GM19043 (cell line): ENCODE data around the gene RAMP2.
"Not testable (repeated sequence)": the region's sequence is repeated elsewhere in the genome, so short reads cannot be mapped to it uniquely, and the experiment has no call there.

Experiments
- ATAC-seq: cut with Tn5 transposase; IDR thresholded peaks from one replicate; pipeline ENCODE4 v1.9.1; 2021; ENCODE audit warnings: low read depth; ENCODE audit not compliant: unreplicated experiment

Gene RAMP2

DNA sequence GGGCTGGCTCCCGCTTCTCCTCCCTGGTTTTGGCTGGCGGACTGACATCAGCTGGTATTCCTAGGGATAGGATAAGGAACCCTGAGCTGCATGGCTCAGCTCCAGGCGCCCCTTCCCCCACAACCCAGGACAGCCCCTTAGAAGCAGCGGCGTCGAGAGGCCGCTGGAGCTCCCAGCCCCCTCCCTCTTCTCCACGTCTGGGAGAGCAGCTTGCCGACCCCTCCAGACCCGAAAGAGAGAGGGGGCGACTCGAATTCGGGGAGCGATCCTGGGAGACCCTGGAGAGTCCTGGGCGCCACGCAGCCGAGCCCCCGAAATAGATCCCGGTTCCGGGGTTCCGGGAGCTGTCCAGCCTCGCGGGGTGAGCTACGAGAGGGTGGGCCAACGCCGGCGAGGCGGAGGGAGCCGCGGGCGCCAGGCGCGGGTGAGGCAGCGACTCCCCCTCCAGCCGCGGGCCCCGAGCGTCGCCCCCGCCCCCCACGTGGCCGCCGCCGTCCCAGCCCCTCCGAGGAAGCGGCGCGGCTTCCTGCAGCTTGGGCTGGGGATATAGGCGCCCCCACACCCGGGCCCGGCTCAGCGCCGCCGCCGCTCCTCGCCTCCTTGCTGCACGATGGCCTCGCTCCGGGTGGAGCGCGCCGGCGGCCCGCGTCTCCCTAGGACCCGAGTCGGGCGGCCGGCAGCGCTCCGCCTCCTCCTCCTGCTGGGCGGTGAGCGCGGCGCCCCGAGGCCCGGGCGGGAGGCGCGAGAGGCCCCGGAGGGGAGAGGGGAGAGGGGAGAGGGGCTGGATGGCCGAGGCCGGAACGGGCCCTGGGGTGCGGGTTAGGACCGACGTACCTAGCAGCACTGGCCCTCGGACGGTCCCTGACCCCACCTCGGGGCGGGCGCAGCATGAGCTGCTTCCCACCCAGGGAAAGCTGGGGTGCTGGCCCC is at the start of gene RAMP2:
Gene RAMP2 (plus strand): TSS at position 576 of the 930 bp plus-strand sequence. CDS start 35 bp downstream, at position 611.
- no peak for ATAC-seq

DNA sequence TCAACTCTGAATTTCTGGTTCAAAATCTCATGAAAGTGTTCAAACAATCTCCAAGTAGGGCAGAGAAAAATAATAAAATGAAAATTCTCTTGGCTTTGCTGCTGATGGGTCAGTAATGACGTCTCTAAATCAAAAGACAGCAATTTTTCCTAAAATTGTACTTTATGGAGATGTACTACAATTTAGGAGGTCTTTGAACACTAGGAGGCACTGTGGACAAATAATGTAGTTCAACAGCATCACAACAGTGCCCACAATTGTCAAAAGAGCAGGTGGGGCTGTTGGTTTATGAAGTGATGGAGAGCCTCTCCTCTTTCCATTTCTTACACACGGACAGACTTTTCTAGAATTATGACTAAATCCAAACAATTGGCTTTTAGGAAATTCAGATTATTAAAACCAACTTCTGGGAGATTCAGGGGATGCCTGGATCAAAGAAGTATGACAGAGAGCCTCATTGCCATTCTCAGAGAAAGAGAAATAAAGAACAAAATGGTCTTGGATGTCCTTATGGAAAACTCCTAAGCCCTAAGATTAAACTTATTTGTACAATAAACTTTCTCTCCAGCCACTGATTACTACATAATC is 39.9 kb upstream of the RAMP2 start:
- ATAC-seq: no peak

DNA sequence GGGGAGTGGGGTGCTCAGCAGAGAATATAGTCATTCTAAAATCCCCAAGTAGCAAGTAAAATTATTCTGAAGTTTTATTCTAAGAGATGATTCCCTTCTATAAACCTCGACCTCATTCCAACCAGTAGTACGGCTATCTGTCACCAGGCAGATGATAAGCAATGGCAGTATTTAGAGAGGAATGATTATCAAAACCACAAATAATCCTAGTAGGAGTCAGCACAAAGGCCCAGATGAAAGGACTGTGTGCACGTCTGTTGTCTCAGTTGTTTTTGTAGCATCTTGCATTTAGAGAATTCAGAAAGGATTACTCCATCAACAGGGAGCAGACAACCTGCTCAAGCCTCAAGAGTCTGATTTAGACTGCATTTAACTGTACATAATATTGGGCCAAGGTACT is 37.4 kb upstream of the RAMP2 start:
- no peak for ATAC-seq

DNA sequence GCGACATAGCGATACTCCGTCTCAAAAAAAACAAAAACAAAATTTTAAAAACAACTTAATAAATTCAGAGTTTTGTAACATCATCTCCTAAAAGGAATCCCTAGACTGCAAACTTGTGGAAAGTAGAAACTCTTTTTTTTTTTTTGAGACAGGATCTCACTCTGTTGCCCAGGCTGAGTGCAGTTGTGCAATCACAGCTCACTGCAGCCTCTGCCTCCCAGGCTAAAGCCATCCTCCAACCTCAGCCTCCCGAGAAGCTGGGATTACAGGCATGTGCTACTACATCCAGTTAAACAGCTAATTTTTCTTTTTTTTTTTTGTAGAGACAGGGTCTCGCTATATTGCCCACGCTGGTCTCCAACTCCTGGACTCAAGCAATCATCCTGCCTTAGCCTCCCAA is 35.9 kb upstream of the RAMP2 start:
- no peak for ATAC-seq

GRCh38 chr17:42740699-42741098 is 20.3 kb upstream of the RAMP2 start:
- no peak for ATAC-seq

- ATAC-seq: not testable (repeated sequence)
Measured at GRCh38 chr17:42742916-42743315, 18.1 kb upstream of the RAMP2 start.

- no peak for ATAC-seq
Measured at GRCh38 chr17:42743595-42744282, 17.3 kb upstream of the RAMP2 start.

GRCh38 chr17:42744283-42744805 is 16.7 kb upstream of the RAMP2 start:
- peak; percentile 60 for ATAC-seq

DNA sequence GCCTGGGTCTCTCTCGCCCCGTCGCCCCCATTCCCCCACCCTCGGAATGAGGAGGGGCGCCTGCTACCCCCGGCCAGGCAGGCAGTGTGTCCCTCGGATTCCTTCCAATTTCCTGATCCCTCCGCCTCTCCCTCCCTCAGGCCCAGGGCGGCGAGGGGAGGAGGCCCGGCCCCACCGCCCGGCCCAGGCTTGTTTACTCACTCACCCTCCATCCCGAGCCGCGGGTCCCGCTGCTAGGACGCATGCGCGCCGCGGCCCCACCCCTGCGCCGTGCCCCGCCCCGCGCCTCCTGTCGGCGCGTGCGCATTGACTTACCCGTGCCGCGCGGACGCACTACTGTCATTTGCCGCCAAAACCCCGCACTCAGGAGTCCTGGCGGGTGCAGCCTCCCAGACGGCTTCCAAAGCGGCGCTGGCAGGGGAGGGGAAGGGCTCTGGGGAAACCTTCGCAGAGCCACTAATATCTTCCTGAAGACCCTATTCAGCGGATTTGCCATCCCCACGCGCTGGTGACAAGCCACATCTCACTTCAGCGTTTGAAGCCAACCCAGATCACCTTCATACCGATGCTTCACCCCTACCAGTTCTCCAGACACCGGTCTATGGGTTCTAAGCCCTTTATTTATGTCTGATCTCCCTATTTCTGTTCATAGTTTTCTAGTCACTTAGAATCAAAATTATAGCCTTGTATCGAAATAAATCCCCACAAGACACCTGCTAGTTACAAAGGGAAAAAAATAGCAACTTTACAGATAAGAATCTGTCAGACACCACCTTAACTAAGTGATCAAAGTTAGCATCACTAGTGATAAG is 16.0 kb upstream of the RAMP2 start, which contains the start of gene EZH1:
Gene EZH1 (minus strand): TSS at position 235 of the 812 bp plus-strand sequence. CDS start 16,099 bp downstream, outside the sequence.
- peak; percentile 64 for ATAC-seq

GRCh38 chr17:42748202-42748907 is 12.7 kb upstream of the RAMP2 start:
- no peak for ATAC-seq

DNA sequence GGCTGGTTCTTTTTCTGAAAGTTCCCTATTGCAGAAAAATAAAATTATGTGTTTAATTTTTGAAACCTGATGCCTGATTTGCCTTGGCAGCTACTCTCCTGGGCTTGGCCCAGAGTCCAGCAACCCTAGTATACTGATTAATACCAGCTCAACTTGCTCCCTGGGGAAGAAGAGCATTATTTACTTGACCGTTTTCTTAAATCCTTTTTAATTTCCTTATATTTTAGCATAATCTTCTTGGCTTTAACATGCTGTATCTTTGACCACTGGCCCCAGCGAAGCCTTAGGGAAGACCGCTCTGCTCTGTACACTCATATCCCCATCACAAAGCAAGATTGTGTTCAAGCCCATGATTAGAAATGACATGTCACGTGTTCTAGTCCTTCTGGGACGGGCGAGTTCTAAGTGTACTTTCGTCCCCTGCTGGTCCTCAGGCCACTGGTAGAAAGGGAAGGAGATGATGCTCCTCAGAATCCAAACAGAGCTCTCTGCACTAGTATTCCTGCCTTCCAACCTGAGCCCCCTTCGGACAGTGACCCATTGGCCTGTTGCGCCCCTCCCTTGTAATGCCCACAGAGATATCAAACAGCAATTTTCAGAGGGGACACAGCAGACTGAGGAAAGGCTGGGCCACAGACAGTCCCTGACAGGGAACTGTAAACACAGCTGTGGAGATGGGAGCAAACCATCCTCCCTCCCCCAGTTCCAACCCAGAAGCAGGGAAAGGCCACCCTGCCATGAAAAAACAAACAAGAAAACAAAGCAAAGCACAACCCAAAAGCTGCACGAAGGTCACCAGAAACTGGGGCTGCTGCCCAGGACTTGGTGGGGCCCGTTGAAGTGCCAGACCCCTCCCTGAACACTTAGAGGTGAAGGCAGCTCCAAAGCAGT is 11.9 kb upstream of the RAMP2 start:
- ATAC-seq: no peak

DNA sequence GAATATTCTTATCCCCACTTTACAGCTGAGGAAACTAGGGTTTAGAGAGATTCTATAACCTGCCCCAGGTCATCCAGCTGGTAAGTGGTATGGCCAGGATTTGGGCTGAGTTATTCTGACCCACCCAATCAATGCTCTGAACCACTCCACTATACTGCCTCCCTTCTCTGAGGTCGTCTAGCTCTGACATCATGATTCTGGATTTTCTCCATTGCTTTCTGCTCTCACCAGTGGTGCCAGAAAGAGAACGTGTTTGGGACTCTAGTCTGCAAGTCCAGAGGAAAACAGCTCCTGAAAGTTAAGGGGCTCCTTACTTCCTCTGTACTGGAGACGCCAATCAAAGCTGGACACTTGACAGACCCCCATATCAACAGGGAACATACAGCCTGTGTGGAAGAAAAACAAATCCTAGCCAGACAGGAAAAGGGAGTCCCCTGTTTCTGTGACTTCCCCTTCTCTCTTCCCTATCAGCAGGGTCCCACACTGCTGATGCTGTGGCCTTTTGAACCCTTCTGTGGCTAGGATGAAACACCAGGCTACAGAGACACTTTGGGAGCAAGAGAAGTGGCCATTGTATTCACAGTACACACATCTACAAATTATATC is 10.2 kb upstream of the RAMP2 start:
- no peak for ATAC-seq

GRCh38 chr17:42751628-42752027 is 9.4 kb upstream of the RAMP2 start:
- no peak for ATAC-seq

- no peak for ATAC-seq
Measured at GRCh38 chr17:42754782-42755181, 6.2 kb upstream of the RAMP2 start.

- no peak for ATAC-seq
Measured at GRCh38 chr17:42759982-42760651, 910 bp upstream of the RAMP2 start.

DNA sequence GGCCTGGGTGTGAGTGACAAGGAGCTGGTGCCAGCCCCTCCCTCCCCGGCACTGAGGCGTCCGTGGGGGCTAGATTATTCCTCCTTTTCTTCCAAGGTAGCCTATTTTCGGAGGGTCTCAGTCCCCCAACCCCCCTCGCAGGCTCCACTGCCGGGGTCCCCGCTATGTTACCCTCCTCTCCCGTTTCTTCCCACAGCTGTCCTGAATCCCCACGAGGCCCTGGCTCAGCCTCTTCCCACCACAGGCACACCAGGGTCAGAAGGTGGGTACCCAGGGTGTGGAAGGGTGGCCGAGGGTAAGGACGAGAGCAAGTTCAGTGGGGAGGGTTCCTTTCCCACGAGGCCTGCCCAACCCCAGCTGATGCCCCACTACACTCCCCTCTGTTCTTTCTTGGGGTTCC is 611 bp downstream of the RAMP2 start:
- no peak for ATAC-seq

DNA sequence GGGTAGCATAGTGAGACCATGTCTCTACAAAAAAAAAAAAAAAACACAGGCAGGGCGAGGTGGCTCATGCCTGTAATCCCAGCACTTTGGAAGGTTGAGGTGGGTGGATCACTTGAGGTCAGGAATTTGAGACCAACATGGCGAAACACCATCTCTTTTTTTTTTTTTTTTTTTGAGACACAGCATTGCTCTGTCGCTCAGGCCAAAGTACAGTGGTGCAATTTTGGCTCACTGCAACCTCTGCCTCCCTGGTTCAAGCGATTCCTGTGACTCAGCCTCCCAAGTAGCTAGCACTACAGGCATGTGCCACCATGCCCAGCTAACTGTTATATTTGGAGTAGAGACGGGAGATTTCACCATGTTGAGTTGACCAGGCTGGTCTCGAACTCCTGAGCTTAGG is 5.1 kb downstream of the RAMP2 start:
- no peak for ATAC-seq

DNA sequence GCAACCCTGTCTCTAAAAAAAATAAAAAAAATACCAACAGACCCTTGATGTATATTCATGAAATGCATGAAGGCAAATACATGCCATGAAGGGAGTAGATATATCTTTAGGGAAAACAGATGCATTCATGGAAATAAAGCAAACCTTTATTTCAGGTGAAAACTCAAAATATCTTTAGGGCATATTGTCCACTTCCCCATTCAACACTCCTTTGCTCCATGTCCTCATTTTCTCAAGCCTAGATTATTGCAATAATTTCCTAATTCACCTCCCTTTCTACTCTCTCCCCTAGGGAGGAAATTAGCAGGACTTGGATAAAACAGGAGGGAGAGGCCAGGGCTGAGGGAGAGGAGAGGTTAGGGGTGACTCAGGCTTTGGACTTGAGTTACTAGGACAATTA is 6.5 kb downstream of the RAMP2 start:
- ATAC-seq: no peak
